Esophagus muscularis mucosa (tissue), 3 donors: ENCODE data around the gene PSMD13.

Experiments
- CTCF ChIP-seq, 3 experiments: fragments of 200-600 bp in 2 of 3; fragments of 450-650 bp in 1 of 3; sonication (generic) in 2 of 3; IDR thresholded peaks; one replicate each; pipeline ENCODE4 v1.5.1; 2017 to 2019; ENCODE audit warnings: antibody characterized with exemption in 3 of 3, mild to moderate bottlenecking in 2 of 3, moderate library complexity in 1 of 3
- POLR2AphosphoS5 ChIP-seq, 2 donors: sonication (generic); formaldehyde crosslinking; IDR thresholded peaks; one replicate each; pipeline ENCODE4 v1.6.1; 2017; ENCODE audit warnings: antibody characterized with exemption in 2 of 2

DNA sequence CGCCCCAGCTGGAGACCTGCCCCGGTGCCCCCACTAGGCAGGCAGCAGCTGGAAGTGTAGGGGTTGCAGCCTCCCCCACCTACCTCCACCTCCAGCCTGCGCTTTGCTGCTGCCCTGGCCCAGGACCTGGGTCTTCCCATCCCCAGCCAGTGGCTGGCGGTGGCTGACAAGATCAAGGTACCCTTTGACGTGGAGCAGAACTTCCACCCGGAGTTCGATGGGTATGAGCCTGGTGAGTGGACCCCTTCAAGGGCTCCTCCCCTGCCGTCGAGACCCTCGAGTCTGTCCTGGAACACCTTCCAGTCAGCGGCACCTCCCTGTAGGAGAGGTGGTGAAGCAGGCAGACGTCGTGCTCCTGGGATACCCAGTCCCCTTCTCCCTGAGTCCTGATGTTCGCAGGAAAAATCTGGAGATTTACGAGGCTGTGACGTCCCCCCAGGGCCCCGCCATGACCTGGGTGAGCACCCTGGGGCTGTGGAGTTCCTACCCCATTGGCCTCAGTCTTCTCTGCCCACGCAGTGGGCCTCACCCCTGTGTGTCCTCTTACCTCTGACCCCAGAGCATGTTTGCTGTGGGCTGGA lies 56.6 kb downstream of the PSMD13 start:
- no peak for TF ChIP-seq CTCF (IDR thresholded peaks at IDR 0.05)
- TF ChIP-seq POLR2AphosphoS5 (IDR thresholded peaks at IDR 0.05), result no peak
